Muscle layer of duodenum (tissue), 2 donors: ENCODE results near the gene WDFY4.

Source experiments
- H3K27ac ChIP-seq: one replicate; pipeline ENCODE4 v1.7.0; 2013; ENCODE audit warnings: mild to moderate bottlenecking, low read length
- H3K27me3 ChIP-seq: one replicate; pipeline ENCODE4 v1.7.0; 2013; ENCODE audit warnings: low read depth, mild to moderate bottlenecking, control low read depth, low read length
- H3K36me3 ChIP-seq, 2 donors: one replicate each; pipeline ENCODE4 v1.7.0; 2013; ENCODE audit warnings: low read length in 2 of 2, control low read depth in 1 of 2, mild to moderate bottlenecking in 1 of 2; ENCODE audit not compliant: insufficient read depth in 2 of 2, control insufficient read depth in 1 of 2
- H3K4me1 ChIP-seq, 2 donors: one replicate each; pipeline ENCODE4 v1.7.0; 2013; ENCODE audit warnings: low read length in 2 of 2, mild to moderate bottlenecking in 2 of 2, control low read depth in 1 of 2, moderate library complexity in 1 of 2; ENCODE audit not compliant: insufficient read depth in 2 of 2, control insufficient read depth in 1 of 2
- H3K4me3 ChIP-seq, 2 donors: one replicate each; pipeline ENCODE4 v1.7.0; 2013; ENCODE audit warnings: low read length in 2 of 2, low read depth in 1 of 2, mild to moderate bottlenecking in 1 of 2
- H3K9me3 ChIP-seq, 2 donors: one replicate each; pipeline ENCODE4 v1.7.0; 2013; ENCODE audit warnings: low read length in 2 of 2, control low read depth in 1 of 2, mild to moderate bottlenecking in 1 of 2; ENCODE audit not compliant: control insufficient read depth in 1 of 2
- donor health status: healthy.

WDFY4 gene

DNA sequence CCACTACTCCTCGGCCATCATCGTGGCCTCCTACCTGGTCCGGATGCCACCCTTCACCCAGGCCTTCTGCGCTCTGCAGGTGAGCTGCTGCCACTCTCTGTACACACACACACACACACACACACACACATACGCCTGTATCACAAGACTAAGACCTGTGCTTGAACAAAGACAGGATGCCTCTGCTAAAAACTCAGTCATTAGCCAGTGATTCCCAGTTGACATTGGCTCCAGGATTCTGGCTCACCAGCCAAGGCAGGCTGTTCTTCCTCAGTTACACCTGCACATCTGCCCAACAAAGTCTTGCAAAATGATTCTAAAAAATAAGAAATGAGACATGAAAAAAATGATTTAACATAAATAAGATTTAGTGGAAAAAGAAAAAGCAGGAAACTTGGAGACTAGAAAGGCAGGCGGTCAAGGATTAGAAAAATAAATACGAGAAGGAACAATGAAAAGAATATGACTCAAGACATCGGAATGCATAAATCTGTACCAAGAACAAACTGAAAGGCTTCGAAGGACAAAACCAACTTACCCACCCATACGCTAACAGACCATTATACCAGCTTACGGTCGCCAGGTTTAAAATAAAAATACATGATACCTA, 262.3 kb downstream of the WDFY4 start:
- Histone ChIP-seq H3K4me3 (no peak overlapping the region), H3K27ac (no peak overlapping the region), H3K9me3 (no peaks in the 10 kb centered on the region), H3K4me1 (no peaks in the 10 kb centered on the region), H3K36me3 (no peaks in the 10 kb centered on the region), H3K27me3 (no peaks in the 10 kb centered on the region)

DNA sequence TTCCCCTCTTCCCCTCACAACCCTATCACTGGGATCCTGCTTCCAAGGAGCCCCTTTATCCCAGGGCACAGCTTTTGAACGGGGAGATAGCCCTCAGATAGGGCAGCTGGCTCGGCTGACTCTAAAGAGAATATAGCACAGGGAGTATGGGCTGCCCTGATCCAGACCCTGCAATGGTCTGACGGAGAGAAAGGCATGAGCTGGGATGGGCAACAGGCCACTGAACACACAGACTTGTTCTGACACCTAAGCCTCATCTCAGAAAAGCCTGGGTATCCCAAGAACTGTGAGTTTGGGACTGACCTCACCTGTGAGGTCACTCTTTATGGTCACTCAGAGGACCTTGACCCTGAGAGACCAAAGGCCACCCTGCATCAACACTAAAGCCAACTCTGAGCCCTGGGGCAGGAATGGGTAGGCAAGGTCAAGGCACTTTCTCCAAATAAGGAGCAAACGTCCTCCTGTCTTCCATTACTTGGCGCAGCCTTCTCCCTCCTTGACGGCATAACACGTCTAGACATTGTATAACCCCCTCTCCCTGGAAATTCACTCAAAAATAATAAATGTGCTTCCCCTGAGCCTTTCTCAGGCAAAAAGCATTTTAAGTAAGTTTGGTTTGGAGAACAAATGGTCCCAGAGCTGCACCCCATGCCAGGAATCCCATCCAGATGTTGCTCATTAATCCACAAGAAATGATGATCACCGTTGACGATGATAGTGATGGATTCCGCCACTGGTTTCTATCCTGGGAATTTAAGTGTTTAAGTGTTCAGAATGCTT, 263.2 kb downstream of the WDFY4 start:
- Histone ChIP-seq H3K36me3 (no peaks in the 10 kb centered on the region), H3K9me3 (no peaks in the 10 kb centered on the region), H3K4me3 (no peak overlapping the region), H3K27ac (no peak overlapping the region), H3K27me3 (no peaks in the 10 kb centered on the region), H3K4me1 (no peaks in the 10 kb centered on the region)

DNA sequence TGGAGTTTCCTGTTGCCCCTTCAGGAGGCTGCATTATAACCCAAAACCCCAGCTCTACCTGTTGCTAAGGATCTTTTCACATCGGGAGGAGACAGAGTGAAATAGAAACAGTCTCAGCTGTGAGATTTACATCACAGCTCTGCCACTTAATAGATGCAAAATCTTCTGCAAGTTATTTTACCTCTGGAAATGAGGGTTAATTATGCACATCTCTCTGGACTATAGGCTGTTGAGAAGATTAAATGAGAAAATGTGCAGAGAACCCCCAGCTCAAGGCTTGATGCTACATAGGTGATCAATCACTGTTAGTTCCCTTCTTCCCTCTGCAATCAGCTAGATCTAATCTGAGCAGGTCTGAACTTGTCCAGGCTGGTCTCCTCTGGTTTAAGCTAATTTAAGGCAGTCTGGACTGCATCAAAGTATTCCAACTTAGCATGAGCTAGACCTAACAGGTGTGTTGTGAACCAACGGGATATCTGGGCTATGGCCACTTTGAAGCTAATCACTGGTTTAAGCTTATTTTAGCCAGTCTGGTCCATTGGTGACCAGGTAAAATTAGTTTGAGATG, 263.9 kb downstream of the WDFY4 start:
- Histone ChIP-seq H3K9me3 (no peaks in the 10 kb centered on the region), H3K4me3 (no peak overlapping the region), H3K27ac (no peak overlapping the region), H3K4me1 (no peaks in the 10 kb centered on the region), H3K36me3 (no peaks in the 10 kb centered on the region), H3K27me3 (no peaks in the 10 kb centered on the region)

DNA sequence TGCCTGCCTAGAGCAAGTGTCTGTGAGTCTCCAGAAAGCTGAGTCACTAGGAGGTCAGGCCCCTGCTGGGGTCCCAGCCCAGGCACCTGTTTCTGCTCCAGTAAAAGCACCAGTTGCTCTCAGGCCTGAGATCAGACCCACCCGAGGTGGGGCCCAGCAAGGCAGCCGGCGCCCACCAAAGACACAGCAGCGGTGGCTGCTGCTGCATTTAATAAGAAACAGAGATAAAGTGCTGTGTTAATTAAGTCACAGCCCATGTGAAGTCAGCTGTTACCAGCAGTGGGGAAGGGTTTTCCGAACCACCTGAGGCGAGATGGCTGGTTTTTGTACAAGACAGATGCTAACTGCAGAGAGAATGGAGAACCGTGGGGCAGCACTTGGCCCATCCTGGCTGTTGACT, 267.0 kb downstream of the WDFY4 start:
- no peaks in the 10 kb centered on the region for H3K27me3 ChIP-seq
- H3K9me3 ChIP-seq = no peaks in the 10 kb centered on the region
- H3K4me1 ChIP-seq = no peaks in the 10 kb centered on the region
- no peak overlapping the region for H3K27ac ChIP-seq
- no peaks in the 10 kb centered on the region for H3K36me3 ChIP-seq
- no peak overlapping the region for H3K4me3 ChIP-seq

DNA sequence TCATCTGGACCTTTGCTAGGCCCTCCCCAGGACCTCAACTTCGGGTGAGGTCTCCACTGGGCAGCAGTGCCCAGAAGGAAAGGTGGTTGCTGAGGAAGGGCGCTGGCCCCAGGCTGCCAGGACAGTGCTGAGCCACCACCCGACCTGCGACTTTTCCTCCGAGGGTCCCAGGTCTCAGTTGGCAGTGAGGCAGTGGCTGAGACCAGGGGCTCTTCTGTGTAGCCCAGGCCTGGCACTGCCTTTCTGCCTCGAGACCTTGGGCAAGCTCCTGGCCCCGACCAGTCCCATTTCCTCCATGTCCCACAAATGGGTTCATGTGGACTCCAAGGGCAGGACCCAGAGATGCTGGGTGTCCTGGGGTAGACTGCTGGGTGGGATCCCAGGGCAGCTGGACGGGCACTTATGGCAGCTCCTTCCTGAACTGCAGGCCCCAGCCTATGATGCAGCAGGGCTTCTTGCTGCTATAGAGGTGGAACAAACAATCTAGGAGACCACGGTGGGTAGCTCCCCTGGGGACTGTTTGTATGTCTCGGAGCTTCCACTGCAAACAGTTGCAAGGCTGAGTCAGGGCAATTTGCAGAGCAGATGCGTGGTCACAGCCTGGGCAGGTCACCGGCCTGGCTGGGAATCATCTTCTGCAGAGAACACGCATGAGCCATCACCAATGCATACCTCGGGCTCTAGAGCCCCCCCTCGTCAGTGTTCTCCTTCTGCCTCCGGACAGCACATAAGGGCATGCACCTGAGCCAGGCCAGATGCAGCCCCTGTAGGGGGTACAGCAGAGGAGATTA, 272.9 kb downstream of the WDFY4 start:
- Histone ChIP-seq H3K4me1 (no peaks in the 10 kb centered on the region), H3K36me3 (no peaks in the 10 kb centered on the region), H3K27me3 (no peaks in the 10 kb centered on the region), H3K9me3 (no peaks in the 10 kb centered on the region), H3K4me3 (no peak overlapping the region), H3K27ac (no peak overlapping the region)

DNA sequence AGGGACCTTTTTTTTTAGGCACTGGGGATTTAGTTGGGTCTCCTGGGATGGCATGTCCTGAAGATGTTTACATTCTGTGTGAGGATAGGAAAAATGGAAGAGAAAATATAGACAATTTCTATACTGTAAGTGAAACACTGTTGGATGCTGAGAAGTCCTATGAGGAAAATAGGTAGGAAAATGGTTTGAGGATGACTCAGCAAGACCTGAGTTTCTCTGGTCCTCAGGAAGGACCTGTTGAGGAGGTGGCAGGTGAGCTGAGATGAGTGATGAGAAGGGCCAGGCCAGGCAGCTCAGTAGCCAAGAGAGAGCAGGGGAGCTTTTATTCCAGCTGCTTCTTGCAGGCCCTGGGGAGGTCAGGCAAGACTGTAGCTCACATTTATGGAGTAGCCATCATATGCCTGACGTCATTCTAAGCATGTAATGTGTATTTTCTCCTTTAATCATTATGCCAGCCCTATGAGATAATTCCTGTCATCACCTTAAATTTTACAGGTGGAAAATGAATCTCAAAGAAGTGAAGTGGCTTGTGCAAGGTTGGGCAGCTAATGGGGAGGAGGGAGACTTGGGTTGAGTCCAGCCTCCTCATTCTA, 274.0 kb downstream of the WDFY4 start:
- H3K4me1 ChIP-seq = no peaks in the 10 kb centered on the region
- no peak overlapping the region for H3K4me3 ChIP-seq
- H3K36me3 ChIP-seq = no peaks in the 10 kb centered on the region
- no peak overlapping the region for H3K27ac ChIP-seq
- no peaks in the 10 kb centered on the region for H3K9me3 ChIP-seq
- no peaks in the 10 kb centered on the region for H3K27me3 ChIP-seq

DNA sequence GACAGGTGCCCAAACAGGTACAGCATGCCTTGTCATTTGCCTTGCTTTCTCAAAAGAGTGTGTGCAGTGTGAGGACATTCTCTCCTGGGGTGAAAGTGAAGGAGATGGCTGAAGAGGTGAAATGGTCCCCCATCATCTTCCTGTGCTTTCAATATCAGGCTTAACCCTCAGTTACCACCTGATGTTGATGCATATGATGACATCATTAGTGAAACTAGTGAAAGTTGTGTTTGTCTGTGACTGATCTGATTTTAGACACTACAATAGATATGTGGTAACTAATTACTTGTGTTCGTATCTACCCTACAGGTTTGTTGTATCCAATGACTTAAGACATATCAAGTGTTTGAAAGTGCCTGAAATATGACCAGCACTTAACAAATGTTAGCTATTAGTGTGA, 279.4 kb downstream of the WDFY4 start:
- H3K9me3 ChIP-seq = no peaks in the 10 kb centered on the region
- no peaks in the 10 kb centered on the region for H3K36me3 ChIP-seq
- H3K4me1 ChIP-seq = no peaks in the 10 kb centered on the region
- H3K4me3 ChIP-seq = no peak overlapping the region
- H3K27ac ChIP-seq = no peak overlapping the region
- no peaks in the 10 kb centered on the region for H3K27me3 ChIP-seq

DNA sequence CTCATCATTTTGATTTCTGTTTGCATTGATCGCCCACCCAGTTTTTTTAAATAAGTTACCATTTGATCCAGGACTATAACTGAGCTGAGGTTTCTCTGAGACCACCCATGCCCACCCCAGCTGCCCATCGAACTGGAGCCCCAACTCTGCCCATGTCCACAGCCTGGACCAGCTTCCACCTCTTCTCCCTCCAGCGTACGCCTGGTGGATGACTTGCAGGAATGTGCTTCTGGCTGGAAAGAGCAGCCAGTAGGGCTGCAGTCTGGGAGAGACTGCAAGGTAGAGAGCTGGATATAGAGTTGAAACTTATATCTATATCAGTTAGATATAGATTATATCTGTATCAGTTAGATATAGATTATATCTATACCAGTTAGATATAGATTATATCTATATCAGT, 280.8 kb downstream of the WDFY4 start:
- H3K4me1 ChIP-seq = no peaks in the 10 kb centered on the region
- no peaks in the 10 kb centered on the region for H3K9me3 ChIP-seq
- no peaks in the 10 kb centered on the region for H3K27me3 ChIP-seq
- H3K4me3 ChIP-seq = no peak overlapping the region
- no peaks in the 10 kb centered on the region for H3K36me3 ChIP-seq
- H3K27ac ChIP-seq = no peak overlapping the region

DNA sequence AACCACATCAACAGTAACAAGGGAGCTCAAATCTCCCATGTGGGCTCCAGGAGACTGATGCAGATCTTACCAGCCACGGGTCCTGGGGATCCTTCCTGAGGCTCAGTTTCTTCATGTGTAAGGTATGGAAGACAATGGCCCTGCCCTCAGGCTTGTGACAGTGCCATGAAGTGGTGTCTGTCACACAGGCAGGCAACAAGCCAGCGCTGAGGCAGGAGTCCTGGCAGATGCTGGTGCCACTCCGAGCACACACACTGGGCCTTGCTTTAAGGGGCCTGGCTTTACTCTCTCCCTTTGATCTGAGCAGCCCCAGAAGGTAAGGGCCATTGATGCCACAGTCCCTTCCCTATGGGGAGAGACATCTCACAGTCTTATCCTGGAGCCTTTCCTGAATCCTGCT, 283.4 kb downstream of the WDFY4 start:
- no peaks in the 10 kb centered on the region for H3K36me3 ChIP-seq
- no peaks in the 10 kb centered on the region for H3K9me3 ChIP-seq
- H3K4me1 ChIP-seq = no peaks in the 10 kb centered on the region
- H3K4me3 ChIP-seq = no peak overlapping the region
- H3K27ac ChIP-seq = no peak overlapping the region
- no peaks in the 10 kb centered on the region for H3K27me3 ChIP-seq

DNA sequence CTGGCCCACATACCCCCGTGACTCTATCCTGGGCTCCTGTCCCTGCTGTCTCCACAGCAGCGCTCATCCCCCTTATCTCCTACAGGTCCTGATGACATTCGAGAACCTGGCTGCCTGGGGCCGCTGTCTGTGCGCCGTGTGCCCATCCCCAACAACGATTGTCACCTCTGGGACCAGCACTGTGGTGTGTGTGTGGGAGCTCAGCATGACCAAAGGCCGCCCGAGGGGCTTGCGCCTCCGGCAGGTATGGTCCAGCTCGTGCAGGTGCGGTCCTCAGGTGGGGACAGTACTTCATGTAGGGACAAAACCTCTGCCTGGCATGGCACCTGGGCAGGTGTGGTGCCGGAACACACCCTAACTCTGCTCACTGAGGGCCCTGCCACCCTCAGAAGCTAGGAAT, 285.4 kb downstream of the WDFY4 start:
- Histone ChIP-seq H3K9me3 (no peaks in the 10 kb centered on the region), H3K4me3 (no peak overlapping the region), H3K27me3 (no peaks in the 10 kb centered on the region), H3K27ac (no peak overlapping the region), H3K4me1 (no peaks in the 10 kb centered on the region), H3K36me3 (no peaks in the 10 kb centered on the region)

DNA sequence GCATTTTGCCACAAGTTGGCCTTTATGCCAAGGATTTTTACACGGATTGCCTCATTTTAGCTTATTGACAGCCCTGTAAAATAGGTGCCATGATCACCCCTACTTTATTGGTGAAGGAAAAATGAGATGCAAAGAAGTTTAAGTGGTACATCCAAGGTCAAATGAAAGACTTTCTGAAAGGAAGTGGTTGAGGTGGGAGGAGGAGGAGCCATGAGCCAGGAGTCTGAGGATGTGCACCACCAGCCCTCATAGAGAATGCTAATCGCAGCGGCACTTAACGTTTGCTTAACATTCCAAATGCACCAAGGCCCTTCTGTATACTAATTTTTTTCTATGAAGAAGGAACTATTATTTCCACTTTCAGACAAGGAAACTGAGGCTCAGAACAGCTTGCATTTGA, 286.0 kb downstream of the WDFY4 start:
- Histone ChIP-seq H3K27me3 (no peaks in the 10 kb centered on the region), H3K36me3 (no peaks in the 10 kb centered on the region)

More for the DNA sequence above, 286.0 kb downstream of the WDFY4 start:
- Histone ChIP-seq H3K27ac (no peak overlapping the region), H3K9me3 (no peaks in the 10 kb centered on the region), H3K4me1 (no peaks in the 10 kb centered on the region), H3K4me3 (no peak overlapping the region)
